ENCODE data around the gene BIN2. TPM values are rescaled to one million over a fixed set of nuclear protein-coding genes. Genes with fewer than 3 reads are reported as not detected.

BIN2 gene
- total RNA-seq, 2 donors from 2014 or later = 4.6 to 11.9 TPM

GRCh38 chr12:51328587-51328986, 4.6 kb upstream of the BIN2 start:
- DNase-seq (ENCODE audit: low spot score) (no peak), ATAC-seq (ENCODE audit: insufficient number of reproducible peaks, low FRiP score, low read depth) (no peak)
- Histone ChIP-seq H3K9me3 (no peaks in the 10 kb centered on the region), H3K4me1 (ENCODE audit: control insufficient read depth in 1 of 2, low read depth in 2 of 2) (peaks cover 0 to 15% of the 10 kb centered on the region in 2 donors), H3K36me3 (no peaks in the 10 kb centered on the region), H3K27me3 (replicated peaks; ENCODE audit: insufficient read depth) (no peaks in the 10 kb centered on the region), H3K27ac (no peak overlapping the region), H3K4me3 (no peak overlapping the region)
- TF ChIP-seq CTCF (IDR thresholded peaks at IDR 0.05) = no peak

- ATAC-seq (ENCODE audit: insufficient number of reproducible peaks, low FRiP score, low read depth) (peak; percentile 48), DNase-seq (ENCODE audit: low spot score) (no peak)
- peaks cover 0 to 15% of the 10 kb centered on the region in 2 donors for H3K4me1 ChIP-seq (ENCODE audit: control insufficient read depth in 1 of 2, low read depth in 2 of 2)
- no peaks in the 10 kb centered on the region for H3K36me3 ChIP-seq
- H3K27ac ChIP-seq = peak overlapping the region; percentile 38 to 40
- no peak overlapping the region for H3K4me3 ChIP-seq
- TF ChIP-seq CTCF (IDR thresholded peaks at IDR 0.05) = no peak
- H3K27me3 ChIP-seq (replicated peaks; ENCODE audit: insufficient read depth) = no peaks in the 10 kb centered on the region
- H3K9me3 ChIP-seq = no peaks in the 10 kb centered on the region
These were observed 2.9 kb upstream of the BIN2 start for GRCh38 chr12:51326698-51327439.

GRCh38 chr12:51324953-51325352, 979 bp upstream of the BIN2 start:
- H3K9me3 ChIP-seq = no peaks in the 10 kb centered on the region
- H3K4me1 ChIP-seq (ENCODE audit: control insufficient read depth in 1 of 2, low read depth in 2 of 2) = peaks cover 0 to 15% of the 10 kb centered on the region in 2 donors
- H3K27ac ChIP-seq = no peak overlapping the region
- H3K4me3 ChIP-seq = no peak overlapping the region
- DNase-seq (ENCODE audit: low spot score) (no peak), ATAC-seq (ENCODE audit: insufficient number of reproducible peaks, low FRiP score, low read depth) (no peak)
- no peaks in the 10 kb centered on the region for H3K27me3 ChIP-seq (replicated peaks; ENCODE audit: insufficient read depth)
- TF ChIP-seq CTCF (IDR thresholded peaks at IDR 0.05) = no peak
- no peaks in the 10 kb centered on the region for H3K36me3 ChIP-seq

GRCh38 chr12:51323317-51323960, 535 bp downstream of the BIN2 start:
- no peaks in the 10 kb centered on the region for H3K9me3 ChIP-seq
- H3K27me3 ChIP-seq (replicated peaks; ENCODE audit: insufficient read depth) = no peaks in the 10 kb centered on the region
- DNase-seq (ENCODE audit: low spot score) (no peak), ATAC-seq (ENCODE audit: insufficient number of reproducible peaks, low FRiP score, low read depth) (no peak)
- peak overlapping the region in 1 of 2 donors; percentile 41 for H3K27ac ChIP-seq
- peaks cover 0 to 15% of the 10 kb centered on the region in 2 donors for H3K4me1 ChIP-seq (ENCODE audit: control insufficient read depth in 1 of 2, low read depth in 2 of 2)
- H3K36me3 ChIP-seq = no peaks in the 10 kb centered on the region
- no peak for TF ChIP-seq CTCF (IDR thresholded peaks at IDR 0.05)
- peak overlapping the region; percentile 65 for H3K4me3 ChIP-seq

- no peak for TF ChIP-seq CTCF (IDR thresholded peaks at IDR 0.05)
- no peaks in the 10 kb centered on the region for H3K9me3 ChIP-seq
- no peak overlapping the region for H3K4me3 ChIP-seq
- DNase-seq (ENCODE audit: low spot score) = no peak
- H3K36me3 ChIP-seq = no peaks in the 10 kb centered on the region
- ATAC-seq (ENCODE audit: insufficient number of reproducible peaks, low FRiP score, low read depth) = no peak
- H3K27ac ChIP-seq = no peak overlapping the region
- no peaks in the 10 kb centered on the region for H3K27me3 ChIP-seq (replicated peaks; ENCODE audit: insufficient read depth)
- H3K4me1 ChIP-seq (ENCODE audit: control insufficient read depth in 1 of 2, low read depth in 2 of 2) = peaks cover 0 to 15% of the 10 kb centered on the region in 2 donors
These were observed 1.5 kb downstream of the BIN2 start for GRCh38 chr12:51322452-51322851.

Data from thoracic aorta (tissue), 2 donors.